Frontal cortex (tissue), 4 donors: ENCODE results near the gene GADD45G. TPM values are rescaled to one million over a fixed set of nuclear protein-coding genes. Genes with fewer than 3 reads are reported as not detected.

ENCODE experiments used
- DNase-seq, 2 donors: peaks; one replicate each; pipeline ENCODE4 v3.0.0; 2012; ENCODE audit warnings: low spot score in 2 of 2
- FAIRE-seq: peaks from 2 replicates; lab custom pipeline; 2012; peaks lifted over from hg19 to GRCh38; lab: Jason Lieb, UNC
- total RNA-seq: library from RNA; depleted of rRNA; stranded (reverse); fragments of >200 nt; gene quantifications from one replicate; pipeline ENCODE4 v1.2.3, GENCODE V29; 2014
- donor health status: control.
- donor health status: control.
- donor health status: control.

The GADD45G gene
- 4.5 TPM for total RNA-seq

GRCh38 chr9:89604729-89605464, at the start of gene GADD45G:
Gene GADD45G, plus strand, starts transcription at chr9:89605012. Its CDS starts 110 bp downstream, at chr9:89605122.
- FAIRE-seq (no peak), DNase-seq (peak; percentile 89 to 92)

- FAIRE-seq: no peak
- no peak for DNase-seq
Observed at GRCh38 chr9:89555036-89555415, 49.8 kb upstream of the GADD45G start.

GRCh38 chr9:89555451-89556375, 49.1 kb upstream of the GADD45G start:
- FAIRE-seq (no peak), DNase-seq (no peak)

GRCh38 chr9:89558196-89558899, 46.5 kb upstream of the GADD45G start:
- DNase-seq (no peak), FAIRE-seq (no peak)

- DNase-seq: no peak
- no peak for FAIRE-seq
Observed at GRCh38 chr9:89558948-89559347, 45.9 kb upstream of the GADD45G start.

- FAIRE-seq (no peak), DNase-seq (no peak)
Observed at GRCh38 chr9:89562186-89562814, 42.5 kb upstream of the GADD45G start.

- FAIRE-seq (no peak), DNase-seq (no peak)
Observed at GRCh38 chr9:89563571-89564345, 41.1 kb upstream of the GADD45G start.

GRCh38 chr9:89564346-89564878, 40.4 kb upstream of the GADD45G start:
- FAIRE-seq (no peak), DNase-seq (peak in 1 of 2 donors; percentile 28)

GRCh38 chr9:89567649-89568048, 37.2 kb upstream of the GADD45G start:
- no peak for DNase-seq
- FAIRE-seq: no peak

GRCh38 chr9:89574309-89574708, 30.5 kb upstream of the GADD45G start:
- no peak for FAIRE-seq
- no peak for DNase-seq

- DNase-seq: no peak
Observed at GRCh38 chr9:89576404-89576839, 28.4 kb upstream of the GADD45G start.

GRCh38 chr9:89577363-89577762, 27.4 kb upstream of the GADD45G start:
- DNase-seq: no peak
- FAIRE-seq: no peak

More at GRCh38 chr9:89576404-89576839, 28.4 kb upstream of the GADD45G start:
- peak; percentile 89 for FAIRE-seq

- no peak for DNase-seq
- FAIRE-seq: no peak
Observed at GRCh38 chr9:89579741-89580385, 24.9 kb upstream of the GADD45G start.

- FAIRE-seq (no peak), DNase-seq (no peak)
Observed at GRCh38 chr9:89586311-89586710, 18.5 kb upstream of the GADD45G start.

- DNase-seq (no peak), FAIRE-seq (no peak)
Observed at GRCh38 chr9:89588271-89588879, 16.4 kb upstream of the GADD45G start.

GRCh38 chr9:89590415-89590814, 14.4 kb upstream of the GADD45G start:
- no peak for DNase-seq
- FAIRE-seq: no peak

- DNase-seq: no peak
Observed at GRCh38 chr9:89591274-89592212, 13.3 kb upstream of the GADD45G start.

More at GRCh38 chr9:89591274-89592212, 13.3 kb upstream of the GADD45G start:
- no peak for FAIRE-seq
